SHP77 (cell line): ENCODE data around the gene SLC39A13.

ENCODE experiments used
- DNase-seq, 2 experiments: peaks; one replicate each; lab custom pipeline; 2025; lab: John Stamatoyannopoulos, UW

Gene SLC39A13

DNA sequence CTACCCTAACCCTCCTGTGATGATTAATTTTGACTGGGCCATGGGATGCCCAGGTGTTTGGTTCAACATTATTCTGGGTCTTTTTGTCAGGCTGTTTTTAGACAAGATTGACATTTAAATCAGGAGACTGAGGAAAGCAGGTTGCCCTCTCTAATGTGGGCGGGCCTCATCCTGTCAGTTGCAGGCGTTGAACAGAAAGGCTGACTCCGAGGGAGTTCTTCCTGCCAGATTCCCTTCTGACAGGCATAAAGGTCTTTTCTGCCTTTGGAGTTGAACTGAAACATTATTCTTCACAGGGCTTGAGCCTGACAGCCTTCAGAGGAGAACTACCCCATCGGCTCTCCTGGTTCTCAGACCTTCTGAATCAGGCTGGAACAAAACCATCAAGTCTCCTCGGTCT is 22.1 kb downstream of the SLC39A13 start:
- DNase-seq = no peak

DNA sequence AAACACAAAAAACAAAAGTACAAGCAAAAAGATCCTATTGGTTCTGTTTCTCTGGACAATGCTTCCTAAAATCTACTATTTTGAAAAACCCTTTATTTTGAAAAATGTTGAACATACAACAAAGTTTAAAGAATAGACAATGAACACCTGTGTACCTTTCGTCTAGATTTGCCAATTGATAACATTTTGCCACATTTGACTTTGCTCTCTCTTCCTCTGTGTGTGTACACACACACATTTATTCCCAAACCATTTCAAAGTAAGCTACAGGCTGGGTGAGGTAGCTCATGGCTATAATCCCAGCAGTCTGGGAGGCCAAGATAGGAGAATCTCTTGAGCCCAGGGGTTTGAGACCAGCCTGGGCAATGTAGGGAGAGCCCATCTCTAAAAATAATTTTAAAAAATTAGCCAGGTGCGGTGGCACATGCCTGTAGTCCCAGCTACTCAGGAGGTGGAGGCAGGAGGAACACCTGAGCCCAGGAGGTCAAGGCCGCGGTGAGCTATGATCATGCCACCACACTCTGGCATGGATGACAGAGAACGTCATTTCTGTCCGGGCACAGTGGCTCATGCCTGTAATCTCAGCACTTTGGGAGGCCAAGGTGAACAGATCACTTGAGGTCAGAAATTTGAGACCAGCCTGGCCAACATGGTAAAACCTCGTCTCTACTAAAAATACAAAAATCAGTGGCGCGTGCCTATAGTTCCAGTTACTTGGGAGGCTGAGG is 23.1 kb downstream of the SLC39A13 start:
- DNase-seq = no peak

DNA sequence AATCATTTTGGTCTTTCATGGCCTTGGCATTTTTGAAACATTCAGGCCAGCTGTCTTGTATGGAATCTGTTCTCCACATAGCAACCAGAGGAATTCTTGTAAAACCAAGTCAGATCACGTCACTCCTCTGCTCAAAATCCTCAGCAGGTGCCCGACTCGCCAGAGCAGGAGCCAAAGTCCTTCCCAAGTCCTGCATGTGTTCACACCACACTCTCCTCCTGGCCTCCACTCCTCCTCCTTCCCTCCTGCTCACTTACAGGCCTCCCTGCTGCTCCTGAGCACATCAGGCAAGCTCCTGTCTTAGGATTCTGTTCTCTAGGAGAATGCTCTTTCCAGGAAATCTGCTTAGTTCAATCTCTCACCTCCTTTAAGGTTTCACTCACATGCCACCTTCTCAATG is 24.8 kb downstream of the SLC39A13 start:
- no peak for DNase-seq

DNA sequence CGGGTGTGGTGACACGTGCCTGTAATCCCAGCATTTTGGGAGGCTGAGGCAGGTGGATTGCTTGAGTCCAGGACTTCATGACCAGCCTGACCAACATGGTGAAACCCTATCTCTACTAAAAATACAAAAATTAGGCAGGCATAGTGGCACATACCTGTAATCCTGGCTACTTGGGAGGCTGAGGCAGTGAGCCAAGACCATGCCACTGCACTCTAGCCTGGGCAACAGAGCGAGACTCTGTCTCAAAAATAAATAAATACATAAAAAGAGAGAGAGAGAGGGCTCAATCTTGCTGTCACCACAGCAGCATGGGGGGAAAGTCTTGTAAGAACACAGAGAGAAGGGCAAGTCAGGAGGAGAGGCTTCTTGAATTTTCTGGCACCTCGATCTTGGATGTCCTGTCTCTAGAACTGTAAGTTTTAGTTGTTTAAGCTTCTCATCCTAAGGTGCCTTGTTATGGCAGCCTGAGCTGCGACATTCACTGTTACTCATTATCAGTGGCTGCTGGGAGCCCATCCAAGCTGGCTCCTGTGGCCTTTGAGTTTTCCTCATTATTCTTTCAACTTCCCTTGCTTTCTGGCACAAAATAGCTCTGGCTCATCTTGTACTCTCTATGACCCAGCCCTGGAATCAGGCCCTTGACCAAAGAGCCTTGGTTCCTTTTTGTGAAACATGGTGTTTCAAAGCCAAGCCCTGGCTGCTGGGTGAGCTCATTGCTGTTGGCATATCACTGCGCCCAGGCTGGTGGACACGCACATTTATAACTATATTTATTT is 25.8 kb downstream of the SLC39A13 start:
- DNase-seq = no peak

DNA sequence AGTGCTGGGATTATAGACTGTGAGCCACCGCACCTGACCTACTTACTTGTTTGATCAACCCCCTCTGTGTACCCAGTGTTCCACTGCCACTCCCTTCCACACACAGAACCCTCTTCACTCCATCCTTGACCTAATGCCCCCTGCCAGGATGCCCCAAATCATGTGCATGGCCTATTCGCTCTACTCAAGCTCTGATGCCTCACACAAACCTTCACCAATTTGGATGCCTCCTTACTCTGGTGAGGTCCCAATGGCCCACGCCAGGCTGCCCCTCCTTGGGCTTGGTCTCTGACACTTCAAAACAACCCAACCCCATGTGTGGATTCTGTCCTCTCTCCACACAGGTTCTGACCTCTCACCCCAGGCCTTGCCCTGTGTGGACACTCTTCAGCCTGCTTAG is 27.3 kb downstream of the SLC39A13 start:
- DNase-seq = no peak

DNA sequence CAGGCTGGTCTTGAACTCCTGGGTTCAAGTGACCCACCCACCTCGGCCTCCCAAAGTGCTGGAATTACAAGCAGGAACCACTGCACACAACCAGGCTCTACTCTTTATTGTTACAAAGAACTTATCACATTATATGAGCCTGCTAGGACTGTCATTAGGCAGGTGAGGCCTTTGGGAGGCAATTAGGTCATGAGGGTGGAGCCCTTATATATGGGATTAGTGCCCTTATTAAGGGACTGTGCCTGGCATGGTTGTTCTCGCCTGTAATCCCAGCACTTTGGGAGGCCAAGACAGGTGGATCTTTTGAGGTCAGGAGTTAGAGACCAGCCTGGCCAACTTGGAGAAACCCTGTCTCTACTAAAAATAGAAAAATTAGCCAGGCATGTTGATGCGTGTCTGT is 28.3 kb downstream of the SLC39A13 start:
- no peak for DNase-seq

DNA sequence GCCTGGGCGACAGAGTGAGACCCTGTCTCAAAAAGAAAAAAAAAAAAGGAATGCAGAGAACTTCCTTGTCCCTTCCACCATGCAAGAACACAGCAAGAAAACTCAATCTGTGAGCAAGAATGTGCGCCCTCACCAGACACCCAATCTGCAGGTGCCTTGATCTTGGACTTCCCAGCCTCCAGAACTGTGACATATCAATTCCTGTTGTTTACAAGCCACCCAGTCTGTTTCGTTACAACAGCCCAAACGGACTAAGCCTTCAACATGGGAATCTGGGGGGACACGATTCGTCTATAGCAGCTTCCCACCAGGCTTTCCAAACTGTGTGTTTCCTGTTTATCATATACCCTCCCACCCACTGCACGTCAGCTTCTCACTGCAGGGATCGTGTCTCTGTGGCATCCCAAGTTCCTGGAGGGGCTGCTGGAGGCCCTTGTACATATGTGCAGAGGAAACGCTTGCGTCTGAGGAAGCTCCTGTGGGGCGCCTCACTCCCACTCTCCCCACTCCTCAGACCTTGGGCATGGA is 28.9 kb downstream of the SLC39A13 start:
- DNase-seq = no peak

DNA sequence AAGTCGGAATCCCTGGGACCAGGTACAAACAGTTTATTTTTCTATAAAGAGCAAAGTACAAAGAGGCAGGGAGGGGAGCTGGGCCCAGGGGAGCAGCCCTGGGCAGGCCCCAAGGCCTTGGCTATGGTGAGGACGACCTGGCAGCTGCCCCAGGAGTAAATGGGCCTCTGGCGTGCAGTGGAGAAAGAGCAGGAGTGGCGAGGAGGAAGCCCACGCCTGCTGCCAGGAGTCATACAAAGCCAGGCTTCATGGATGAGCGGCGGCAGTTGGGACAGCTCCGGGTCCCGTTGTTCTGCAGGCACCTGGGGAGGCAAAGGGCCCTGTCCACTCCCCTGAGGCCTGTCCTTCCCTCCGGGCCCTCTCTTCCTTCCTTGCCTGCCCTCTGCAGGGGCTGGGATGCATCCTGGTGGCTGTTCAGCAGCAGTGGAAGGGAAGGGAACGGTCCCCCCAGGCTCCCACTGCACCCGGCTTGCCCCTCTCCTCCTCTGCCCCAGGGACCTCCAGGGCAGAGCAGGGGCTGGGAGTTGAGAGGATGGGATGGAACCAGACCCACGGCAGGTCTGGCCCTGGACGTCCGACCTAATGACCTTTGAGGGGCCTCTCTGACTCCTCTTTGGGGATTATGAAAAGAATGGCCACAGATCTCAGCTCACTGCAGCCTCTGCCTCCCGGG is 29.5 kb downstream of the SLC39A13 start:
- DNase-seq = no peak

DNA sequence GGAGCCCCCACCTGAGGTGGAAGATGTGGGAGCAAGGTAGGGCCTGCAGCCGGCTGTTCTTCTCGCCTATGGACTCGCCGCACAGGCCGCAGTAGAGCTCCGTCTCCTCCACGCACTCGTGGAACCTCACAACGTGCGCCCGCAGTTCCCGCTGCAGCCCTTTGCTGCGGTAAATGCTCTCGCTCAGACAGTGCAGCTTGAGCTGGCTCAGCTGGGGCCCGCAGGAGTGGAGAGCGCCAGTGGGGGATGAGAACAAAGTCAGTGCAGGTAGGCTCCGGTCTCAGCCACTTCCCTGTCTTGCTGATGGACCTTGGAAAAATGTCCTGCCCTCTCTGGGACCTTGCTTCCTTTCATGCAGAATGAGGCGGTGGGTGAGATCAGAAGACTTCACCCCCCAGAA is 30.3 kb downstream of the SLC39A13 start:
- DNase-seq = no peak

DNA sequence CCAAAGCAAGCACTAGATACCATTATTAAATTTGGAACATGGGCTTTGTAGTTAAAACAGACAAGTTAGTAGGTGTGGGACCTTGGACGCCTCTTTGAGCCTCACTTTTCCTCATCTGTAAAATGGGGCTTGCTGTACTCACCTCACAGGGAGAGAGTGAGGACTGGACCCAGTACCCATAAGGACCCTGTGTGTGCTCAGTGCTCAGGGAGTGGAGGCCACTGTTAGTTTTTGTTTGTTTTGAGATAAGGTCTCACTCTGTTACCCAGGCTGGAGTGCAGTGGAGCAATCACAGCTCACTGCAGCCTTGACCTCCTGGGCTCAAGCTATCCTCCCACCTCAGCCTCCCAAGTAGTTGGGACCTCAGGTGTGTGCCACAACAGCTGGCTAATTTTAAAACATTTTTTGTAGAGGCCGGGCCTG is 31.7 kb downstream of the SLC39A13 start:
- no peak for DNase-seq

DNA sequence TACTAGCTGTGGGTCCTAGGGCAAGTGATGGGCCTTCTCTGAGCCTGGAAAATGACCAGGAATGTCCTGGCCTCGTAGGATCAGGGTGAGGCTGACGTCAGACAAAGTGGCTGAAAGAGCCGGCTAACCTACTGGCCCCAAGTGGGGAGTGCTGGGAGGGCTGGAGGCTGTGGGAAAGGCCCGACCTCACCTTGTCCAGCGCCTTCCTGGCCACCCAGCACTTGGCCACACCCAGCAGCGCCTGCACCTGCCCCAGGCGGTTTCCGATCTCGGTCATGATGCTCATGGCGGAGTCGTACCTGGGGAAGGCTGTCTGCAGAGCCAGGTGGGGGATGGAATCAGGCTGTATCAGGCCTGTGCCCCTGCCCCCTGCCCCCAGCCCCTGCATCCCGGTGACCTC is 33.0 kb downstream of the SLC39A13 start:
- DNase-seq = no peak

DNA sequence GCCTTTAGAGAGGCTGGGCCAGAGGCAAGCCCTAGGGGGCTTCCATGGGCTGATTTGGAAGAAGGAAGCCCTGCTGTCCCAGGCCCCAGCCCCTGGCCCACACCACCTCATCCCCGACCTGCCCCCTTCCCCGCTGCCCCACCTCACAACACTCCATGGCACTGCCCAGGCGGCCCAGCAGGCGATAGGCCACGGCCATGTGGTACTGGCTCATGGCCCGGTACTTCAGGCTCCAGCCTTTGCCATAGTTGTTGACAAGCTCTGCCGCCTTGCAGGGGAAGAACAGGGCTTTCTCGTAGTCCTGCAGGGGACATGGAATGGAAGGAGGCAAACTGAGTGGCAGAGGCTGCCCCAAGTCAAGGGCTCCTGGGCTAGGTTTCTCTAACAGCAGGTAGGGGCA is 34.1 kb downstream of the SLC39A13 start:
- no peak for DNase-seq

DNA sequence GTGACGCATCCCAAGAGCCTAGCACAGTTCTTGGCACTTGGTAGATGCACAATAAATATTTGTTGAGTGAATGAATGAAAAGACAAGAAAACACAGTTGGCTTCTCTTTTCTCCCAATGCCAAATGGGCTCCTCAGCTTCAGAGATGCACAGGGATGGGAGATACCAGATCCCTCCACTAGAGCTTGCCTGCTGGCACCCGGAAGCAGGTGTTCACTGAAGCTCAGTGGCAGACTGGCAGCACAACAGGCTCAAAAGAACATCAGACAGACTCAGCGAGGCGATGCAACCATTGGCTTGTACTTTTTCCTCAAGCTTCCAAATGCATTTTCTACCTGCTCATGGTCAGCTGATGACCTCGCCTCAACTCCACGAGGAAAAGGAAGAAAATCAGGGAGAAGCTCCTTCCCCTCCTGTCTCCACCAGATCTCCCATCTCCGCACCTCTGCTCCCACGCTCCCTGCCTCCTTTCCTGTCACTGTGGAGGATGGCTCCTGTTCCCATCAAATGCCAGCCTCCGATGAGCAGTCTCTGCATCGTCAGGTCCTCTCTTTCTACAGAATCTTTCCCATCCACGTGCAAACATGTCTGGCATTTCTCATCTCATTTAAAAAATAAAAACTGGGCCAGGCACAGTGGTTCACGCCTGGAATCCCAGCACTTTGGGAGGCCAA is 34.8 kb downstream of the SLC39A13 start:
- peak; percentile 83 for DNase-seq

DNA sequence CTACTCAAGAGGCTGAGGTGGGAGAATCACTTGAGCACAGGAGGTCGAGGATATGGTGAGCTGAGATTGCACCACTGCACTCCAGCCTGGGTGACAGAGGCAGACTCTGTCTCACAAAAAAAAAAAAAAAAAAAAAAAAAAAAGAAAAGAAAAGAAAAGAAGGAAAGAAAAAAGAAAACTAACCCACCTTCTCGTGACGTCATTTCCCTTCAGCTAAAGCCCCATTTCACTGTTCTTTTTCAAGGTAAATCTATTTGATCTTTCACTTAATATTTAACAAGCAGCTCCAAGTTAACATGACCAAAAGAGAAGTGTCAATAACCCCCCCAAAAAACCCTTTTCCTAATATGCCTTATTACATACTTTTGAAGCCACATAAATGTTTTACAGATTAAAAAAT is 35.4 kb downstream of the SLC39A13 start:
- no peak for DNase-seq

DNA sequence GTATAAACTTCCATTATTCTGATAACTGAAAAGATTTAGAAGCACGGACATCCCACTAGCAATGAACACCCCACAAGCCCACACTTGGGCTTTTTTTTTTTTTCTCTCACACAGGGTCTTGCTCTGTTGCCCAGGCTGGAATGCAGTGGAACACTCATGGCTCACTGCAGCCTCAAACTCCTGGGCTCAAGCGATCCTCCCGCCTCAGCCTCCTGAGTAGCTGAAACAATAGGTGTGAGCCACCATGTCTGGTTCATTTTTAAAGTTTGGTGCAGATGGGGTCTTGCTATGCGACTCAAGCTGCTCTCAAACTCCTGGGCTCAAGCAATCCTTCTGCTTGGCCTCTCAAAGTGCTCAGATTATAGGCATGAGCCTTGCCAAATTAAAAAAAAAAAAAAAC is 37.5 kb downstream of the SLC39A13 start:
- DNase-seq = no peak

DNA sequence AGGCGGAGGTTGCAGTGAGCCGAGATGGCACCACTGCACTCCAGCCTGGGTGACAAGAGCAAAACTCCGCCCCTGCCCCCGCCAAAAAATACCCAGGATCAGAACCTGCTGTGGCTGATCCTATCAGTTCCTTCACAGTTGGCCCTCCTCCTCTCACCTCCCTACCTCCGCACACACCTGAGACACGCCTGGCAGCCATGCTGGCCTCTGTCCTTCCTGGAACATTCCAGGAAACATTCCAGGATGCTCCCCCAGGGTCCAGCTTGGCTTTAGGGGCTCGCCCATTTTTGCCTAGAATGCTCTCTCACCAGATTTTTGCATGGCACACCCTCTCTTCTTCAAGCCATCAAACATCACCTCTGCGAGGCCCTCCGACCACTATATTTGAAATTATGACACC is 38.4 kb downstream of the SLC39A13 start:
- no peak for DNase-seq

DNA sequence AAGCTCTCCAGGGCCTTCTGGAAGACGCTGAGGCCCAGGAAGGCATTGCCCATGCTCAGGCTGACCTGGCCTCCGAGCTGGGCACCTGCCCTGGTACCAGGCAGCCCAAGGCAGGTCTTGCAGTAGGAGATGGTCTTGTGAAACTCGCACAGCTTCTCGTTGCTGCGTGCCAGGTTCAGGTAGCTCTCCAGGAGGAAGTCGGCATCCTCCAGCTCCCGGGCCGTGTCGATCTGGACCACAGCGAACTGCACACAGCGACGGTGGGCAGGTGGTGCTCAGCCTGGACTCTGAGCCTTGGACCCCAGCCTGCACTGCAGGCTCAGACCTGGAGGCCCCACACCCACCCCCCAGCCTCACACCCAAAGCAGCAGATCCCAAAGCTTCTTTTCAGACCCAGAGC is 39.5 kb downstream of the SLC39A13 start:
- no peak for DNase-seq

DNA sequence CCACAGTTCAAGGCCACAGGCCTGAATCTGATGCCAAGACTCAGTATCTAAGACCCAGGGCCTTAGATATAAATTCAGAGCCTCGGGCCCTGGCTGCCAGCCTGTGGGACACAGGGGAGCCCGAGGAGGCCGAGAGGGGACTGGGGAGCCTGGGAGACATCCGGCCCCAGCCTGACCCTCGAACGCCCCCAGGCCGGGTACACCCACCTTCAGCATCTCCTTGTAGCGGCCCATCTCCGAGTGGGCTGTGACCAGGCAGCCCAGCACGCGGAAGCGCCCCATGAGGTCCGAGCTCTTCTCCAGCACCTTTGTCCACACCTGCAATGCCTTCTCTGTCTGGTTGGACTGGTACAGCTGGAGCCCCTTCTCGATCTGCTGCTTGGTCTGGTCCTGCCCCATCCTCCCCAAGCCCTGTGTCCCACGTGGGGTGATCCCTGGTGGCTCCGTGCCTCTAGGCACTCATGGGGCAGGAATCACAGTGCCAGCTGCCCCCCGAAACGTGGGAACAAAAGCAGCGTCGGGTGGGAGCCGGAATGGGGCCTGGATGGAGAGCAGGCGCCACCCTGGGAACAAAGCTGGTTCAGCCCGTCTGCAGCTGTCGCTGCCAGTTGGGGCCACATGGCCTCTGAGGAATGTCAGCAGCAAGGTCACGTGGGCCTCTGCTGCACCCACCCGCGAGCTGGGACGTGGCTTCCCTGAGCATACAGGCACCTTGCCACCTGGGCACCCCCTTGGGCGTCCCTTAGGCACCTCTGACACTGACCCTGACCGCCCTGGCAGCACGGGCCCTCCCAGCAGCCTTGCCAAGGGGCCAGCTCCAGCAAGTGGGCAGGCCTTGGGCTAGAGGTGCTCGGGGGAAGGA is 40.4 kb downstream of the SLC39A13 start, which contains the start of gene RAPSN:
Gene RAPSN, minus strand, starts transcription at position 571 of the 862 bp plus-strand sequence. Its CDS starts 172 bp downstream, at position 399.
- no peak for DNase-seq

DNA sequence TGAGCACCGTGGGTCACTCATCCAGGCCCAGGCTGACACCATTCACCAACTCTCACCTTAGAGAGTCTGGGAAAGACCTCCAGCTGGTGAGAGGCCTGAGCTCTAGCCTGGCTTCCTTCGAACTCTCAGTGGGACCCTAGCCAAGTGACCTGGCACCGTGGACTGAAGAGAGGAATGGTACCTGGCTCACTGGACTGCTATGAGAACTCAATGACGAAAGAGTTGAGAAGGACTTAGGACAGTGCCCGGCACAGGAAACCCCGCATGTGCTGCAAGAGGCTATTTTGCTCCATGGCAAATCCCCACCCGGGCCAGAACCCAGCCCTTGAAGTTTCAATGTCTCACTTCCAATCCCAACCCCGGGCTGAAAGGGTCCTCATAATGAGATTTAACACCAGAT is 41.2 kb downstream of the SLC39A13 start:
- no peak for DNase-seq

DNA sequence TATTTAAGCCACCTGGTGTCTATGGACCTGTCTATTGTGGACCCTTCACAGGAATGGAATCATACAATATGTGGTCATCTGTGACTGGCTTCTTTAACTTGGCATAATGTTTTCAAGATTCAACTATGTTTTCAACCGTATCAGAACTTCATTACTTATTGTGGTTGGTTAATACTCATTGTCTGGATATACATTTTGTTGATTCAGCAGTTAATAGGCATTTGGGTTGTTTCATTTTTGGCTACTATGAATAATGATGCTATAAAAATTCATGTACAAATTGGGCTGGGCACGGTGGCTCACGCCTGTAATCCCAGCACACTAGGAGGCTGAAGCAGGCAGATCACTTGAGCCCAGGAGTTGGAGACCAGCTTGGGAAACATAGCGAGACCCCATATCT is 43.0 kb downstream of the SLC39A13 start:
- no peak for DNase-seq

DNA sequence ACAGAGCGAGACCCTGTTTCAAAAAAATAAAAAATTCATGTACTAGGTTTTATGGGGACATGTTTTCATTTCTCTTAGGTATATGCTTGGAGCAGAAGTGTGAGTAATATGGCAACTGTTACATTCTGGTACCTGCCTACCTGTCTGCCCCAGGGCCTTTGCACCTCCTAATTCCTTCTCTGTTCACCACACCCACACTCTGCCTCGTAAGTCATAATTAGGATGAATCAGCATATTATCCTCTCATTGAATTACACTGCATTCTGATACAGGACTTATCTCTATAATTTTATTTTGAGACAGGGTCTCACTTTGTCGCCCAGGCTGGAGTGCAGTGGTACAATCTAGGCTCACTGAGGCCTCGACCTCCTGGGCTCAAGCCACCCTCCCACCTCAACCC is 43.6 kb downstream of the SLC39A13 start:
- no peak for DNase-seq
